ENCODE results near the gene DLG2.

DLG2 gene

GRCh38 chr11:84243629-84244263 lies 1383.4 kb downstream of the DLG2 start:
- Histone ChIP-seq H3K4me1 (ENCODE audit: low read length) (peaks cover 86% of the 10 kb centered on the region), H4K20me1 (ENCODE audit: insufficient read depth, low read length) (no peaks in the 10 kb centered on the region), H3K27me3 (ENCODE audit: low read depth, low read length) (no peaks in the 10 kb centered on the region), H3K9me3 (ENCODE audit: insufficient read depth, low read length) (peaks cover 4% of the 10 kb centered on the region; the same call in 1 of the 2 replicates), H3K27ac (ENCODE audit: low read length) (peak overlapping the region; percentile 83), H3K9ac (ENCODE audit: low read length) (peak overlapping the region; percentile 29; the same call in 1 of the 2 replicates), H3K4me2 (ENCODE audit: low read length) (peak overlapping the region; percentile 48), H3K4me3 (ENCODE audit: low read length) (peak overlapping the region; percentile 13; the same call in 1 of the 2 replicates), H3K79me2 (ENCODE audit: low read length) (no peaks in the 10 kb centered on the region), H3K36me3 (replicated peaks; ENCODE audit: low read depth, low read length) (peaks cover 13% of the 10 kb centered on the region), H2AFZ (ENCODE audit: low read depth, low read length) (no peak overlapping the region)
- TF ChIP-seq, protein P1, sequence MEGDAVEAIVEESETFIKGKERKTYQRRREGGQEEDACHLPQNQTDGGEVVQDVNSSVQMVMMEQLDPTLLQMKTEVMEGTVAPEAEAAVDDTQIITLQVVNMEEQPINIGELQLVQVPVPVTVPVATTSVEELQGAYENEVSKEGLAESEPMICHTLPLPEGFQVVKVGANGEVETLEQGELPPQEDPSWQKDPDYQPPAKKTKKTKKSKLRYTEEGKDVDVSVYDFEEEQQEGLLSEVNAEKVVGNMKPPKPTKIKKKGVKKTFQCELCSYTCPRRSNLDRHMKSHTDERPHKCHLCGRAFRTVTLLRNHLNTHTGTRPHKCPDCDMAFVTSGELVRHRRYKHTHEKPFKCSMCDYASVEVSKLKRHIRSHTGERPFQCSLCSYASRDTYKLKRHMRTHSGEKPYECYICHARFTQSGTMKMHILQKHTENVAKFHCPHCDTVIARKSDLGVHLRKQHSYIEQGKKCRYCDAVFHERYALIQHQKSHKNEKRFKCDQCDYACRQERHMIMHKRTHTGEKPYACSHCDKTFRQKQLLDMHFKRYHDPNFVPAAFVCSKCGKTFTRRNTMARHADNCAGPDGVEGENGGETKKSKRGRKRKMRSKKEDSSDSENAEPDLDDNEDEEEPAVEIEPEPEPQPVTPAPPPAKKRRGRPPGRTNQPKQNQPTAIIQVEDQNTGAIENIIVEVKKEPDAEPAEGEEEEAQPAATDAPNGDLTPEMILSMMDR (IDR thresholded peaks at IDR 0.05; ENCODE audit: low read depth, low read length), result no peak
- no peak for TF ChIP-seq EZH2phosphoT487 (IDR thresholded peaks at IDR 0.05; ENCODE audit: low read depth)

DNA sequence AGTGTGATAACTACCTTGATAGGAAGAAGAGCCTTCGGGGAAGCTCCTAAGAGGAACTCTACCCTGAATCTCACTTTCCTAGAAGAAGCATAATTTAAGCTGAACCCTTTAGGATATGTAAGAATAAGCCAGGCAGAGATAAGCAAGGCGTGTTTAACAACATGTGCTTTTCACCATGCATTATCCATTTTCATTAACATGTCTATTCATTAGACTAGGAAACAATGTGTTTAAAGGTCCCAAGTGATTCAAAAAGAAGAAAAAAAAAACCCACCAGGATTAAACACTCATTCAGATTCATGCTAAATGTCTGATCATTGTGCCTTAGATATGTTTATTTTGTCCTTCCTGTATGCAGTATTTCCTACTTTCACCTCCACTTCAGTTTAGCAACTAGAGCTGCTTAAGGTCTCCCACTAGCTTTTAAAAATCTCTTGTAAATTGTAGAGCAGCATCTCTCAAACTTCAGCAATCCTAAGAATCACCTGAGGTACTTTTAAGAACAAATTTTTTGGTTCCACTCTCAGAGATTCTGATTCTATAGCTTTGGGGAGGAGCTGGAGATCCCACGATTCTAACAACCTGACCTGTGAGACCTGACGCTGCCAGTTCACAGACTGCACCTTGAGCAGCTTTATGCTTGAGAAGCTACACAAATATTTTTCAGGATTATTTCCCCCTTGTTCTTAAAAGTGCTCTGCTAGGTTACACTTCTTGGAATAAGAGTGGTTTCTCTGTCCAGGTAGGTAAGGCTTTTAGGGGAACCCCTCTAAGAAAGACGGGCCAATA lies 1385.6 kb downstream of the DLG2 start:
- H3K27ac ChIP-seq (ENCODE audit: low read length), result peak overlapping the region; percentile 10
- H3K27me3 ChIP-seq (ENCODE audit: low read depth, low read length), result no peaks in the 10 kb centered on the region
- H3K4me3 ChIP-seq (ENCODE audit: low read length), result no peak overlapping the region
- peaks cover 83% of the 10 kb centered on the region for H3K4me1 ChIP-seq (ENCODE audit: low read length)
- H3K9me3 ChIP-seq (ENCODE audit: insufficient read depth, low read length), result no peaks in the 10 kb centered on the region
- H3K9ac ChIP-seq (ENCODE audit: low read length), result no peak overlapping the region
- H3K79me2 ChIP-seq (ENCODE audit: low read length), result no peaks in the 10 kb centered on the region
- TF ChIP-seq EZH2phosphoT487 (IDR thresholded peaks at IDR 0.05; ENCODE audit: low read depth), result no peak
- TF ChIP-seq, protein P1 (IDR thresholded peaks at IDR 0.05; ENCODE audit: low read depth, low read length), result no peak
- peaks cover 9% of the 10 kb centered on the region for H3K36me3 ChIP-seq (replicated peaks; ENCODE audit: low read depth, low read length)
- peak overlapping the region; percentile 3; the same call in 1 of the 2 replicates for H3K4me2 ChIP-seq (ENCODE audit: low read length)
- H4K20me1 ChIP-seq (ENCODE audit: insufficient read depth, low read length), result no peaks in the 10 kb centered on the region
- peak overlapping the region; percentile 77 for H2AFZ ChIP-seq (ENCODE audit: low read depth, low read length)

DNA sequence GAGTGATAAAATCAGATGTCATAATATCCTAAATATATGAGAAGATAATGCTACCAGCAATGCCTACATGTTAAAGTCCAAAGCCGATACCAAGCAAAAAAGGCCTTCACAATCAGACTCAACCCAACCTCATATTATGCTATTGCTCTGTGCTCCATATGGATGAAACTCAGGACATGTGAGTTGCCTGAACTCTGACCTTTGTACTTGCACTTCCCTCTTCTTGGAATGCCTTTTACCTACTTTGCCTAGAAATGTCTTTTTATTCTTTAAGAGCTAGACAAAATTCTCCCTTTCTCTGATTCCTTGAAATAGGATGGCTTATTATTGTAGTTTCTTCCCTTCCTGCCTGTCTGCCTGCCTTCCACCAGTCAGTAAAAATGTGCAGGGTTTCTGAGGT lies 1386.3 kb downstream of the DLG2 start:
- Histone ChIP-seq H3K27me3 (ENCODE audit: low read depth, low read length) (no peaks in the 10 kb centered on the region), H3K27ac (ENCODE audit: low read length) (no peak overlapping the region), H3K36me3 (replicated peaks; ENCODE audit: low read depth, low read length) (peaks cover 9% of the 10 kb centered on the region), H3K9ac (ENCODE audit: low read length) (no peak overlapping the region), H3K4me3 (ENCODE audit: low read length) (no peak overlapping the region), H3K4me2 (ENCODE audit: low read length) (no peak overlapping the region), H3K9me3 (ENCODE audit: insufficient read depth, low read length) (no peaks in the 10 kb centered on the region), H3K4me1 (ENCODE audit: low read length) (peaks cover 76% of the 10 kb centered on the region), H3K79me2 (ENCODE audit: low read length) (no peaks in the 10 kb centered on the region), H4K20me1 (ENCODE audit: insufficient read depth, low read length) (no peaks in the 10 kb centered on the region), H2AFZ (ENCODE audit: low read depth, low read length) (no peak overlapping the region)
- TF ChIP-seq EZH2phosphoT487 (IDR thresholded peaks at IDR 0.05; ENCODE audit: low read depth), result no peak
- TF ChIP-seq, protein P1 (IDR thresholded peaks at IDR 0.05; ENCODE audit: low read depth, low read length), result no peak

GRCh38 chr11:84236436-84236835 lies 1390.7 kb downstream of the DLG2 start:
- TF ChIP-seq, protein P1 (IDR thresholded peaks at IDR 0.05; ENCODE audit: low read depth, low read length), result no peak
- TF ChIP-seq EZH2phosphoT487 (IDR thresholded peaks at IDR 0.05; ENCODE audit: low read depth), result no peak
- no peak overlapping the region for H3K4me3 ChIP-seq (ENCODE audit: low read length)
- no peaks in the 10 kb centered on the region for H3K9me3 ChIP-seq (ENCODE audit: insufficient read depth, low read length)
- H3K27me3 ChIP-seq (ENCODE audit: low read depth, low read length), result no peaks in the 10 kb centered on the region
- no peak overlapping the region for H2AFZ ChIP-seq (ENCODE audit: low read depth, low read length)
- H3K79me2 ChIP-seq (ENCODE audit: low read length), result no peaks in the 10 kb centered on the region
- no peak overlapping the region for H3K27ac ChIP-seq (ENCODE audit: low read length)
- H3K4me2 ChIP-seq (ENCODE audit: low read length), result no peak overlapping the region
- no peaks in the 10 kb centered on the region for H4K20me1 ChIP-seq (ENCODE audit: insufficient read depth, low read length)
- no peak overlapping the region for H3K9ac ChIP-seq (ENCODE audit: low read length)
- peaks cover 36% of the 10 kb centered on the region for H3K4me1 ChIP-seq (ENCODE audit: low read length)
- H3K36me3 ChIP-seq (replicated peaks; ENCODE audit: low read depth, low read length), result no peaks in the 10 kb centered on the region
